ENCODE data around the gene SMC1A.

Gene SMC1A

GRCh38 chrX:53438832-53439230, 16.4 kb upstream of the SMC1A start:
- no peak for TF ChIP-seq CTCF (IDR thresholded peaks at IDR 0.05)
- no peak for TF ChIP-seq ZFX (IDR thresholded peaks at IDR 0.05; ENCODE audit: borderline replicate concordance)
- no peak overlapping the region for H3K27ac ChIP-seq

- TF ChIP-seq ZFX (IDR thresholded peaks at IDR 0.05; ENCODE audit: borderline replicate concordance), result no peak
- TF ChIP-seq CTCF (IDR thresholded peaks at IDR 0.05), result no peak
- H3K27ac ChIP-seq, result no peak overlapping the region
Measured at GRCh38 chrX:53438174-53438831, 15.8 kb upstream of the SMC1A start.

DNA sequence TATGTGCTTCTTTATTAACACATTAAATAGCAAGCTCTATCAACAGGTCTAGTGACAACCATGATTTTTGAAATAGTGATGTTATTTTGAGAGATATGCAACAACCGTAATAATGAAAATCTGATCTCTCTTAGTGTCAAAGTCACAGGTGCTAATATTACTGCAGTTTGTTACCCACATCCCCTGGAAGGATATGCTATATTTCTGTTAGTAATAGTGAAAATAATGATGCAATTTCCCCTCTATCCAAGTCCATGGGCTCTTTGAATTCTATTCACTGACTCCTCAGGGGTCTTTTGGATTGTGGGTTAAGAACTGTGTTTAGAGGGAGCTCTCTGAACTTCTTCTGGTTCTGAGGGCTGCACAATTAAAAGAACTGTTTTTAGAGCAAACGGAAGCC, 14.8 kb upstream of the SMC1A start:
- no peak overlapping the region for H3K27ac ChIP-seq
- TF ChIP-seq ZFX (IDR thresholded peaks at IDR 0.05; ENCODE audit: borderline replicate concordance), result no peak
- no peak for TF ChIP-seq CTCF (IDR thresholded peaks at IDR 0.05)

GRCh38 chrX:53435997-53436396, 13.5 kb upstream of the SMC1A start:
- no peak overlapping the region for H3K27ac ChIP-seq
- TF ChIP-seq ZFX (IDR thresholded peaks at IDR 0.05; ENCODE audit: borderline replicate concordance) (no peak), CTCF (IDR thresholded peaks at IDR 0.05) (peak; percentile 77)

DNA sequence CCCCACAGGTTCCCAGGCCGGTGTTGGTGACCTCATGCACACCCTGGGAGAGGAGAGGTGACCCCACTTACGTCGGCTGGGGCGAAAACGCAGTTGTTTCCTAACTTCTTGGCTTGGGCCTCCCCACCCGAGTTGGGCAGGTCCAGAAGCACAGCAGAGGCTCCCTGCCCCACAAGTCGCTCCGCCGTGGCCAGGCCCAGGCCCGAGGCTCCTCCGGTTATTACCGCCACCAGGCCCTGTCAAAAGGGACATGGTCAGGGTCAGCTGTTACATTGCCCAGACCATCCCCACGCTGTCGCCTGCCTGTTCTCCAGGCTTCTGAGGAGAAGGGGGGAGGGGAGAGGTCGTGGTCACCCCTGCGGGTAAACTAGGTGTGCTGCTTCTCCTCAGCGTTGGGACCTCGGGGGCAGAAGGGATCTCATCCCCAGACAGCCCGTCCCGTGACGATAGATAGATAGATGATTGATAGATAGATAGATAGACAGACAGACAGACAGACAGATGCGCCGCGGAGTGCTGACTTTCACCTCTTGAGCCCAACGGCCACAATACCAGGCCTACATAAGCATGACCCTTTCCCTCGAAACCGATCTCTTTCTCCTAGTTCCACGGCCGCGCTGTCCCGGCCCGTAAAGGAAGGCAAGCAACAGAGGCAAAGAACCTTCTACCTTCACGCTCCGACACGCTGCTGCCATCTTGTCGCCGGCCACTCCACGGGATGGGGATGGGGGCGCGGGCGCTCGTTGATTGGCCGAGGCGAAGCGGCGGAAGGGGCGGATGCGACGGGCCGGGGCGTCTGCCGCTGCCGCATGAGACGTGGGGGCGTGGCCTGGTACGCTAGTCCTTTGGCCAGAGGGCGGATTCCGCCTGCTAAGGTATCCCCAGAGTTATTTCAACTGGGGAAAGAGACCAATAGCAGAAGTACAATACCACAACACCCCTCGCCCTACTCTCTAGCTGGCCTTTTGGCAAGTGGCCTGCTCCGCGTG, 11.5 kb upstream of the SMC1A start, which contains the start of gene HSD17B10:
Gene HSD17B10, minus strand, starts transcription at position 720 of the 989 bp plus-strand sequence. Its CDS starts 25 bp downstream, at position 695.
- peak within 1 kb of the TSS; percentile 51 for H3K27ac ChIP-seq
- TF ChIP-seq CTCF (IDR thresholded peaks at IDR 0.05) (no peak), ZFX (IDR thresholded peaks at IDR 0.05; ENCODE audit: borderline replicate concordance) (no peak)

GRCh38 chrX:53430231-53430630, 7.8 kb upstream of the SMC1A start:
- TF ChIP-seq ZFX (IDR thresholded peaks at IDR 0.05; ENCODE audit: borderline replicate concordance), result no peak
- TF ChIP-seq CTCF (IDR thresholded peaks at IDR 0.05), result no peak
- no peak overlapping the region for H3K27ac ChIP-seq

GRCh38 chrX:53429755-53430154, 7.3 kb upstream of the SMC1A start:
- TF ChIP-seq CTCF (IDR thresholded peaks at IDR 0.05), result no peak
- TF ChIP-seq ZFX (IDR thresholded peaks at IDR 0.05; ENCODE audit: borderline replicate concordance), result no peak

More at GRCh38 chrX:53429755-53430154, 7.3 kb upstream of the SMC1A start:
- no peak overlapping the region for H3K27ac ChIP-seq

All from 22Rv1 (cell line).